Prostate gland (tissue), 2 donors: ENCODE measurements around the gene AFTPH.

Experiments
- POLR2A ChIP-seq: fragments of 450-650 bp; IDR thresholded peaks from one replicate; pipeline ENCODE4 v1.6.1; 2016; ENCODE audit warnings: antibody characterized with exemption, mild to moderate bottlenecking
- POLR2AphosphoS5 ChIP-seq: sonication (generic); formaldehyde crosslinking; IDR thresholded peaks from one replicate; pipeline ENCODE4 v1.6.1; 2017; ENCODE audit warnings: antibody characterized with exemption
- TF ChIP-seq, protein P1 (sequence below), 4 experiments: fragments of 200-600 bp in 2 of 4; fragments of 450-650 bp in 2 of 4; sonication (generic) in 2 of 4; IDR thresholded peaks; 1 replicate in 3 of 4; 2 replicates in 1 of 4; pipeline ENCODE4 v1.5.1; 2016 to 2019; ENCODE audit warnings: antibody characterized with exemption in 4 of 4, mild to moderate bottlenecking in 2 of 4, moderate library complexity in 2 of 4

DNA sequence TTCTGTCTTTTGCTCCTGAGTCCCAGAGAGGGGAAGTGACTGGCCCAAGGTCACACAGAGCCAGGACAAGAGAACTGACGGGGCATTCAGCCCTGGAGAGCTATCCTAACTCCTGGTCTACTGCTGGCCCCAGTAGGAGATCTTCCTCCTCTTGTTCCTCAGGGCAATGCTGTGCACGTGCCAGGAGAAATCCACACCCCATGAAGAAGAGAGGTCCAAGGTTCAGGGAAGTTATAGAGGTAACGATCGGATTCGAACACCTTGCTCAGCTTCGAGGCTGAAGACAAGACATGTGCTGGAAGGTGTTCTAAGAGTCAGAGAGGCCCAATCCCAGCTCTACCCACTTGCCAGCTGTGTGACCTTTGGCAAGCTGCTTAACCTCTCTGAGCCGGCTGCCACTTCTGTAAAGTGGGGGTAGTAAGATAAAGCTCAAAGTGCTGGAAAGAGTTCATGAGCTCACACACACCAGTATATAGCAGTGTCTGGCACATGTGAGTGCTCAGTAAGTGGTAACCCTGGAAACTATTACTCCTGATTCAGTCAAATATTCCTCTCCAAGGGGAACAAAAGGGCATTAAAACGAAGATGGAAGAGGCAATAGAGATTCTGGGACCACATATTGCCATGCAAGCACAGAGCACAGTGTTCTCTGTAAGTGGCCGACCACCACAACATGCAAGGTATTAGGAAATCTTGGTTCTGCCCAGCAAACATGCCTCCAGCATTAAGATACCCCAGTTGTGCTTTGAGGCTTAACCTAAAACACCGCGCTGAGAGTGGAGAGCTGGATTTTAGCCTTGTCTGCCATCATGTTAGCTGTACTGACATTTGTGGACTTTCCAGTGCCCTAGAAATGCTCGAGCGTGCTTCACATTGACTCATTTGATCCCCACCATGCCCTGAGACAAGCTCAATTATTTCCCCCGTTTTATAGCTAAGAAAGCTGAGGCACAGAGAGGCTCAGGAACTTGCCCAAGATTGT lies 104.0 kb downstream of the AFTPH start:
- TF ChIP-seq, protein P1, sequence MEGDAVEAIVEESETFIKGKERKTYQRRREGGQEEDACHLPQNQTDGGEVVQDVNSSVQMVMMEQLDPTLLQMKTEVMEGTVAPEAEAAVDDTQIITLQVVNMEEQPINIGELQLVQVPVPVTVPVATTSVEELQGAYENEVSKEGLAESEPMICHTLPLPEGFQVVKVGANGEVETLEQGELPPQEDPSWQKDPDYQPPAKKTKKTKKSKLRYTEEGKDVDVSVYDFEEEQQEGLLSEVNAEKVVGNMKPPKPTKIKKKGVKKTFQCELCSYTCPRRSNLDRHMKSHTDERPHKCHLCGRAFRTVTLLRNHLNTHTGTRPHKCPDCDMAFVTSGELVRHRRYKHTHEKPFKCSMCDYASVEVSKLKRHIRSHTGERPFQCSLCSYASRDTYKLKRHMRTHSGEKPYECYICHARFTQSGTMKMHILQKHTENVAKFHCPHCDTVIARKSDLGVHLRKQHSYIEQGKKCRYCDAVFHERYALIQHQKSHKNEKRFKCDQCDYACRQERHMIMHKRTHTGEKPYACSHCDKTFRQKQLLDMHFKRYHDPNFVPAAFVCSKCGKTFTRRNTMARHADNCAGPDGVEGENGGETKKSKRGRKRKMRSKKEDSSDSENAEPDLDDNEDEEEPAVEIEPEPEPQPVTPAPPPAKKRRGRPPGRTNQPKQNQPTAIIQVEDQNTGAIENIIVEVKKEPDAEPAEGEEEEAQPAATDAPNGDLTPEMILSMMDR (IDR thresholded peaks at IDR 0.05), result no peak
- TF ChIP-seq POLR2A, result no peak
- no peak for TF ChIP-seq POLR2AphosphoS5
